GM19328 (cell line): ENCODE results near the gene PAGE1.
"Not testable (repeated sequence)": the region's sequence is repeated elsewhere in the genome, so short reads cannot be mapped to it uniquely, and the experiment has no call there.

Experiments used
- ATAC-seq: cut with Tn5 transposase; IDR thresholded peaks from one replicate; pipeline ENCODE4 v1.9.1; 2021; ENCODE audit warnings: mild to moderate bottlenecking, moderate library complexity; ENCODE audit not compliant: unreplicated experiment

The PAGE1 gene, protein sequence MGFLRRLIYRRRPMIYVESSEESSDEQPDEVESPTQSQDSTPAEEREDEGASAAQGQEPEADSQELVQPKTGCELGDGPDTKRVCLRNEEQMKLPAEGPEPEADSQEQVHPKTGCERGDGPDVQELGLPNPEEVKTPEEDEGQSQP

DNA sequence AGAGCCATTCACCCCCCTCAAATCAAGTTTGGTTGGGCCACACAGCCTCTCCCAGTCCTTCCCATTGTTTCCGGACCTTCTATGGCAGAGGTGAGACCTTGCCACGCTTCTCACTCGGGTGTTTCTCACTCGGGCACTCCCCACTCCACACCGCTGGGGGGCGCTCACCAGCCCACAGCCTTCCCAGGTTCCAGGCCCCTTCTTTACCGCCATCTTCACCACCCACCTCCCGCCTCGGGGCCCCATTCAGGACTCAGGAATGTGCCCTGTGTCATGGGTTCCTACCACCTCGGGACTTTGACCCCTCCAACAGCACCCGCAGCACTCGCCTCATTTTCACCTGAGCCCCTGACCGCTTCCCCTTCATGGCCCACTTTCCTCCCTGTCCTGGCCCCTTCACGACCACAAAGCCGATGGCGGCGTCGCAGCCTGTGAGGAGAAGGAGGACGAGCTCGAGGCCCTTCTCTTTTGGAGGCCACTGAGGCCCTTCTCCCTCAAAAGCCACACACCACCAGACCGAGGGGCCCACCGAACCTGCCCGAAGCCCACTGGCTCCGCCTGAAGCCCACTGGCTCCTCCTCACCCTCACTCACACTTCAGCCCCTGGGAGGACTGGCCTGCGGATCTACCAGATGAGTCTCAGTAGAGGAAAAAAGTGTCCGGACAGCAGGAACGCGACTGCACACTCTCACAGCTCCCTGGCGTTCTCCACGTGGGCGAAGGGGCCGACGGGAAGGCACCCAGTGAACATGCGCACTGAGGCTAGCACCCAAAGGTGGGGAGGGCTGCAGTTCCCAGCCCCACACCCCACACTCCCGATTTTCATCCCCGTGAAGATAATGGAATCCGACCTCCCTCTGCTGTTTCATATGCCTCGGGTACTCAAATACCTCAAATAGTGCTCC is at the start of gene PAGE1:
TSS of gene PAGE1 (minus strand) at position 709 of the 905 bp plus-strand sequence. CDS start 1,214 bp downstream, outside the sequence.
- no peak for ATAC-seq

DNA sequence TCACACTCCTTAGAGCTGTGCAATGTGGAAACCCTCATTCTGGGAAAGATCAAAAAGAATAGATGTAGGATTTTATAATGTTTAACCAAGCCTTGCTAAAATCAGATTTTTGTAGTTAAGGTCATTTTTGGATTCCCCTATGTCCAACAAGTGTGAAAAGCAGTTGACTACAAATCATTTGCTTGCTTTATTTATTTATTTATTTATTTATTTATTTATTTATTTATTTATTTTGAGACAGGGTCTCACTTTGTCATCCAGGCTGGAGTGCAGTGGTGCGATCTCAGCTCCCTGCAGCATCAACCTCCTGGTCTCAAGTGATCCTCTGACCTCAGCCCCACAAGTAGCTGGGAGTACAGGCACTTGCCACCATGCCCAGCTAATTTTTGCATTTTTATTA is 45.7 kb upstream of the PAGE1 start:
- not testable (repeated sequence) for ATAC-seq

DNA sequence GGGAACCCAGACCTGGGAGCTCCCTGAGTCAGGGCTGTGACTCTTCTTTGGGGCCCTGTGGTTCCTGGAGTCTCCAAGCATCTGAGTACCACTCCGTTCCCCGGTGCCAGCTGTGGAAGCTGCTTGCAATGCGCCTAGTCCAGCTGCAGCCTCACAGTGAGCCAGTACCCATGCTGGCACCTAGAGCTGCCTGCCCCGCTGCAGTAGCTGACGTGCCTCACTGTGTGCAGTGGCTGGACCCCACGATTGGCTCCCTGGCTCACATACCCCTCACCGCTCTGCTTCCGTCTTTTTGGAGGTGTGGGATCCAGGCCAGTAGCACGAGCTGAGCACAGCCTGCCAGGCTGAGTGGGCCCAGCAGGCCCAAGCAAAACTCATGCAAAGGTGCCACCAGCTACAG is 32.1 kb upstream of the PAGE1 start:
- no peak for ATAC-seq

DNA sequence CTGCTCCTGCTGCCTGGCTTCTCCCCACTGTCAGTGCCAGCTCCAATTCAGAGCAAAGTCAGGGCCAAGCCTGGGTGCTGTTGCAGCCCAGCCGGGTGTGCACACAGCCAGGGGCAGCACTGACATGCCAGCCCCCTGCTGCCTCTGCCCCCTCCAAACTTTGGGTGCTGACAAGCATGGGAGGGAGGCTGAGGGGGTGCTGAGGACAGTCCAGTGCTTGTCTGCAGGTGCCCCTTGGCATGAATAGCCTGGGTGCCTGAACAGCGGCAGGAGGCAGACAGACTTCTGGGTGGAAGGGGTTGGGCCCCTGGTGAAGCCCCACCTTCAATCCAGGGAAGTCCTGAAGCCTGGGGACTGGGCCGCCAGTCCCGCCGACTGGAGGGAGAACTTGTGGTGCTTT is 31.2 kb upstream of the PAGE1 start:
- ATAC-seq = no peak

DNA sequence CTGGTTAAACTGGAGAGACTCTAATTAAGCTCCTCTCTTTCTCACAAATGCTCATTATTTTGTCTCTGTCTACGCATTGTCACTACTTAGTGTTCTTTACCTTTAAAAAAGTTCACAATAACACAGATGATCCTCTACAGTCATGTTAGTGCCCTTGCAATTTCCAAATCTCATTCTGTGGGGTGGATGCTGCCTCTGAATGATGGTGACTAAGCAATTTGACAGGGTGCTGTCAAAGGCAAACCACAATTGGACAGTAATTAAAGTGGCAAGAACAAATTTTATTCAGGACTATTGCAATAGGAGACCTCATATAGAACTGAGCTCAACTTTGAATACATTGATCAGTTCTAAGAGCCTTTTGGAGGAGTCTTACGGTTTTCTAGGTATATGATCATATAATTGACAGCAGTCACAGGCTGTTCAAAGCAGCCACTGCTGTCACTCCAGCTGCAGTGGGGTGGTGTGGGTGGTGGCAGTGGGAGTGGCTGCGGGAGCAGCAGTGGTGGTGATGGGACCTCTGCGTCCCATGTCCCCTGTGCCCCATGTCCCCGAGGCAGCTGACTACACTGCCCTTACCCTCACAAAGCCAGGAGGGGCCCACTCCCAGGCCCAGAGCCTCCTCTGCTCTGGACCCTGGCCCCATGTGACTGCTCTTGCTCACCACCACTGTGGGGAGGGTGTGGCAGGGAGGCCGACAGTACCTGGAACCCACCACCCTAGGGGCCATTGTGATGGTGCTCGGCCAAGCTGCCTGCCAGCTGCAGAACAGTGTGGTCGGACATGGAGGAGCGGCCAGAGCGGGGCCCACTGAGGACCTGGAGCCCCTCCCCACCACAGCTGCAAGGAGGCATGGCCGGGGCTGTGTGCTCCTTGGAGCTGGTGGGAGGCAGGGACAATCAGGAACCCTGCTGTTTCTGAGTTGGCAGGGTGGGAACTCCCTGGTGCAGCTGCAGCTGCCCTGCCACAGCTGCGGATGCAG is 30.4 kb upstream of the PAGE1 start:
- ATAC-seq = no peak

DNA sequence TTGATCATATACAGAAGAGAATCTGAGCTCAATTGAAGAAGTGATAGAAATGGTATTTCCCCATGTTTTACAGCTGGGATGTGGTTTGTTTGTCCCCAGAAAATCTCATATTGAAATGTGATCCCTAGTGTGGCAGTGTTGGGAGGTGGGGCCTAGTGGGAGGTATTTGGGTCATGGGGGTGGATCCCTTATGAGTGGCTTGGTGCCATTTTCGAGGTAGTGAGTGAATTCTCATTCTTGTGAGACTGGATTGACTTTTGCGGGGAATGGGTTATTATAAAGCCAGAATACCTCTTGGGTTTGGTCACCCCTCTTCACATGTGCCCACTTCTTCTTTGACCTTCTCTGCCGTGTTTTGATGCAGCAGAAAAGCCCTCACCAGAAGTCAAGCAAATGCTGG is 29.6 kb upstream of the PAGE1 start:
- no peak for ATAC-seq

DNA sequence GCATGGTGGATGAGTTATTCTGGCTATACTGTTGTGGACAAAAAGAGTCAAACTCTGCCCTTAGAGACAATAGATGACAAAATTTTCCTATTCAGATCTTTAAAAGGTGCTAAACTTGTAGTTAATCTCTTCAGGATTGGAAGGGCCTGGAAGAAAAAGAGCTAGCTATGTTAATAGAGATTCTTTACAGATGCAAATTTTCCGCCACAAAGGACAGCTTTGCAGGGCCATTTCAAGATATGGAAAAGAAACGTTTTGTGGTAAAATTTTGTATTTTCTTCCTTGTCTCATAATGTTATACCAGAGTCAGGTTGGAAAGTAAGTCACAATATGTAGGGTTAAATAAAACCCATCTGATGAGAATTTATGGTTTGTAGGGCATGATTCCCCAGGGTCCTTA is 24.3 kb upstream of the PAGE1 start:
- not testable (repeated sequence) for ATAC-seq

DNA sequence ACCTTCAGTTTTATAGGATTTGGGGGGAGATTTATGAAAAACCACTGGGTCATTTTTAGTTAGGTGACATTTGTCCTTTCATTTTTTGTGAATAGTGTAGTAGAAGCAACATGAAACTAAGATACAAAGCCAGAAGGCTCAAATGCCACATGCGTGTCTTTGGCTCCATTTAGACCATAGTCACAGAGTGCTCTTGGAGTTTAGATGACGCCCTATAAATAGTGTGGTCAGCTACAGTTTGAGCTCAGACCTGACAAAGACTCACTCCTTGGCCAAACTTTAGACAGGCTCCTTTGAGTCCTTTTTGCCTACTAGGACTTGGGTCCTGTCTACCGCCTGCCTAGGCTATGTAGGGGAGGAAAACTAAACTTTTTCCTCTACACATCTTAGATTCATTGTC is 16.8 kb upstream of the PAGE1 start:
- ATAC-seq = no peak

DNA sequence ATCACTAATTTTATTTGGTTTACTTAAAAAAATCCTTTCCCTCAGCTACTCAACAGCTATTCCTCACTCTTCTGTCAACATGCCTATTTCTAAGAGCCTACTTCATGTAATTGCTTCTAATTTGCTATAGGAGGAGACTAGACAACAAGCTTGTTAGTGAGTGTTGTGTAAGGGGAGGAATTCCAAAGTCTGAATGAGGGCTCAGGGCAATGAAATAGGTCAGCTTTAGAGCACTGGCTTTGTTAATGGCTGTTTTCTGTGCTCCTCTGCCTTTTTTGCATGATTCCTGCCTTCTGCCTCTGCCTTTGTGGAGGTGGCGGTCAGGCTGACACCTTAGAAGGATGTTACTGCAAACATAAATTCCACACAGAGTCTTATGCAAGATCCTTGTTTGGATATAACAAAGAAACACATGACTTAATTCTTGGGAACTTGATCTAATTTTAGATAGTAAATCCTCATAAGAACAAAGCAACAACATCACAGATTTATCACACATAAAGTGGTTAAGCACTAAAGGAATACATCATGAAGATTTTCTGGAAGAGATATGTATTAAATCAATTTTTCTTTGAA is 15.0 kb upstream of the PAGE1 start:
- no peak for ATAC-seq

DNA sequence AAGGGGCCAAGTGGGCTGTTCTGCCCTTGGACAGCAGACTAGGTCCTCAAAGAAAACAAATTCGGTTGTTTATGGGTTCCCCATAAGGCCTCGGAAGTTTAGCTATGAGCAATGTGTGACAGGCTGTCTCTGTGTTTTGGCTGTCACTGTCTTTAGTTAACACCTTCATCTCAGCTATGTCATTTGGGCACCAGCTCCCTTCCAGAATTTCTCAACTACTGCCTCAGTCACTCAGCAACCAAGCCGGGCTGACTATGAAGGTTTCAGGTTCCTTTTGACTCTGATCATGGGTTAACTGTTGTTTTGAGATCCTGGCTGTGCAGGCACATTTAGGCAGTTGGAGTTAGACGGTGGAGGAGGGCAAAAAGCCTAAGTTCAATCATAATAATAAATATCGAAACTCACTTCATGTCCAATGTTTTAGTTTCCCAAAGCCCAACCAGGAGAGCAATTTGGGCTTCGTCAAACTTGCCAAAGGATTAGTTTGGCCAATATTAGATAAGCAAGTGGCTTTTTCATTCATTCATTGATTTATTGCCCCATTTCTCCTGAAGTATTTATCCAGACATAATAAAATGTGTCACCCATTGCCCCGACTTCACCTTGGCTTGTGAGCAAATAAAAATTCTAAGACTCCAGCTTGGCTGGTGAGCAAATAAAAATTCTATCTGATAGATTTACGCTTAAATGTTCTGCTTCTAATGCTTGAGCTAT is 9.1 kb upstream of the PAGE1 start:
- ATAC-seq = no peak

DNA sequence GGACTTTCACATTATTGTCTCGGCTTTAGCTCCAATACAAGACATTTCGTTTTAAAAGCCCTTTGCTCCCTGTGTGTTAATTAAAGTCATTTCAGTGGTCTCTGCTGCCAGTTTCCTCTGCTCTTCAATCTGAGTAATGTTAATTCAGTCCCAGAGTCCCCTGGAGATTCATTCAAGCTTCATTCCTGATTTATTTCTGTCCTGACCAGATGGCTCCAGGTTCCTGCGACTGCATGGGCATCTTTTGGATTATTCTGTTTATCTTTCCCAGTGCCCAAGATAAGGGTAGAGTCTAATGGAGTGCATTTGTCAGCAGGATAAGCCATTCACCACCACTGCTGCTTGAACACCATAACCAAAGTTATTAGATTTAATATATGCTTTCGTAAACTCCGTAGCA is 6.1 kb upstream of the PAGE1 start:
- no peak for ATAC-seq

DNA sequence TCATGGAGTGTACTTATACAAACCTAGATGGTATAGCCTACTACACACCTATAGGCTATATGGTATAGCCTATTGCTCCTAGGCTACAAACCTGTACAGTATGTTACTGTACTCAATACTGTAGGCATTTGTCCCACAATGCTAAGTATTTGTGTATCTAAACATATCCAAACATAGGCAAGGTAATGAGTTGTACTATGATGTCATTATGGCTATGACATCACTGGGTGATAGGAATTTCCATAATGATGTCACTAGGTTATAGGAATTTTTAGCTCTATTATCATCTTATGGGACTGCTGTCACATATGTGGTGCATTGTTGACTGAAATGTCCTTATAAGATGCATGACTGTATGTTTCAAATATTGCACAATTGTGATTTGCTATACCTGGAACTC is 5.5 kb upstream of the PAGE1 start:
- no peak for ATAC-seq

DNA sequence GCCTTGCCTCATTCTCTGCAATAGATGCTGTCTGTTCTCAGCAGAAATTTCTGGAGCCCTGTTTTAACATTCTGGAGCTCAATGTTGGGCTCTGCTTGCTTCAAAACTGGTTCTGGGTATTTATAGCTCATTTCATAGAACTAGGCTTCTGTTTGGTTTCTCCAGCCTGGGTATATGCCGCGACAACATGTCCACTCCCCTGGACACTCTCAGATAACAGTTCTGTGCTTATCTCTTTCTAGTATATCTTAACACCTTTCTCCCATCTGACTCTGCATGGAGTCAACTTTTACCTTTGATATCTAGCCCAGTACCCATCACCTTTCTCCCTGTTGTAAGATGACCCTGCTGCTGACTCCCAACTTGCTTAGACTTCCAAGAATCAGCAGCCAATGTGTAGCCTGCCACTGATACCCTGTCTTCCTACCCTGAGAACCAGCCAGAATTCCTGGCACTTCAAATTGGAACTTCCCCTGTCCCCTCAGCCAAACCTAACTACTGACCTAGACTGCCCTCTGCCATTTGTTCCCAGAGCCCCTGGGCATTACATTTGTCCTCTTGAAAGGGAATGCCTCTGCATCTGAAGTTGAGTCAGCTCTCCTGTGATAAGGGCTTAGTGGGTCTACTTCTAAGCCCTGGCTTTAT is 20.6 kb downstream of the PAGE1 start:
- no peak for ATAC-seq

DNA sequence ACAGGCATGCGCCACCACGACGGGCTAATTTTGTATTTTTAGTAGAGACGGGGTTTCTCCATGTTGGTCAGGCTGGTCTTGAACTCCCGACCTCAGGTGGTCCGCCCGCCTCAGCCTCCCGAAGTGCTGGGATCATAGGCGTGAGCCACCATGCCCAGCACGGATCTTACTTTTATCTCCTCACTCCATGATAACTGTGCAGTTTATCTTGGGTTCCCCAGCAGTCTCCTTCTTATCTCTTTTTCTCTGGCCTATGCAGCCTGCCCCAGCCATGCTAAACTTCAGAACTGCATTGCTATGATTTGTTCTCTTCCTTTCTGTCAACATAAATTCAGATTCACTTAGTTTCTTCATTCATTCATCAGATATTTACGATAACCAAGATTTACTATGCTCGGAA is 22.4 kb downstream of the PAGE1 start:
- no peak for ATAC-seq

DNA sequence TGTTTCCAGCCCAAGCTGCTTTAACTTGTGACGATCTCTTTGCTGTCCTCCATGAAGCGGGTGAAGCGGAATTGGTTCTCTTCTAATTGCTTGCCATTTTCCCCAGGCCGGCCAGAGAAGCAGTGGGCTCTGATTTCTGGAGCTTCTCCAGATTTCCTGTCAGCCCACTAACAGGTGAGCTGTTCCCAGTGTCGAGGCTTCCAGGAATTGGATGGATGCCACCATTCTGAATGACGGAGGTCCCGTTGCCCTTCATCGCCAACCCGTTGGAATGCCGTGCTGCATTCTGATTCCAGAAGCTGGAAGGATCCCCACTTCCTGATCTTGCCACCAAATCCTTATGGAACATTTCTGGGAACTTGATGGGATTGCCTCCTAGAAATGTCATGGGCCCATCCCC is 31.0 kb downstream of the PAGE1 start:
- ATAC-seq = no peak

DNA sequence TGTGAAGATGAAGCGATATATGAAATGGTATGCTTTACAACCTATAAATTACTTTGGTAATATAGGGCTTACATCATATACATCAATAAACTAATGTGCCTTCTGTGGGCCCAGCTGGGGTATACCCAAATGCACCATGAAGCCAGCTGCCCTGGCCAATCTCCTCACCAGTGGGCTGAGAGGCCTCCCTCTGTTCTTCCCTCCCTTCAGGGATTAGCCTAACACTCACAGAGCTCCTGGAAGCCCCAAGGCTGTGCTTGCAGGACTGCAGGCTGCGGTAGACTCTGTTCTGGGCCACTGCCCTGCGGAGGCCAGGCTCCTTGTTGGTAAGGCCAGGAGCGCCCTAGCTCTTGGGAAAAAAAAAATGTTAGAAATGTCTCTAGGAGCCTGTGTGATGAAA is 33.9 kb downstream of the PAGE1 start:
- no peak for ATAC-seq

DNA sequence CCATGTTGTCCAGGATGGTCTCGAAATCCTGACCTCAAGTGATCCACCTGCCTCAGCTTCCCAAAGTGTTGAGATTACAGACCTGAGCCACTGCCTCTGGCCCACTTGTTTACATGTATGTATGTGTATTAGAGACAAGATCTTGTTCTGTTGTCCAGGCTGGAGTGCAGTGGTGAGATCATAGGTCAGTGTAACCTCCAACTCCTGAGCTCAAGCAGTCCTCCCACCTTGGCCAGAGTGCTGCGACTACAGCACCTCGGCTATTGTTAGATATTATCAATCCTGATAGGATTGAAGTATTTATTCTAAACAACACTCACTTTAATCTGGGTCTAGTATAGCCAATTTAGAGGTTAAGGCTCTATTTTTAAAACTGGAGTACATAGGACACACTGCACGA is 36.0 kb downstream of the PAGE1 start:
- no peak for ATAC-seq

DNA sequence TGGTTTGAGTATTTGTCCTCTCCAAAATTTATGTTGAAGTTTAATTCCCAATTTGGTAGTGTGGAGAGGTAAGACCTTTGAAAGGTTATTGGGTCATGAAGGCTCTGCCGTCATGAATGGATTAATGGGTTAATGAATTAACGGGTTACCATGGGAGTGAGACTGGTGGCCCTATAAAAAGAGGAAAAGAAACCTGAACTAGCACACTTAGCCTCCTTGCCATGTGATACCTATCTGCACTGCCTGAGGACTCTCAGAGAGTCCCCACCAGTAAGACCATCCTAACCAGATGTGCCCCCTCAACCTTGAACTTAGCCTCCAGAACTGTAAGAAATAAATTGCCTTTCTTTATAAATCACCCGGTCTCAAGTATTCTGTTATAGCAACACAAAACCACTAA is 39.3 kb downstream of the PAGE1 start:
- ATAC-seq = no peak

DNA sequence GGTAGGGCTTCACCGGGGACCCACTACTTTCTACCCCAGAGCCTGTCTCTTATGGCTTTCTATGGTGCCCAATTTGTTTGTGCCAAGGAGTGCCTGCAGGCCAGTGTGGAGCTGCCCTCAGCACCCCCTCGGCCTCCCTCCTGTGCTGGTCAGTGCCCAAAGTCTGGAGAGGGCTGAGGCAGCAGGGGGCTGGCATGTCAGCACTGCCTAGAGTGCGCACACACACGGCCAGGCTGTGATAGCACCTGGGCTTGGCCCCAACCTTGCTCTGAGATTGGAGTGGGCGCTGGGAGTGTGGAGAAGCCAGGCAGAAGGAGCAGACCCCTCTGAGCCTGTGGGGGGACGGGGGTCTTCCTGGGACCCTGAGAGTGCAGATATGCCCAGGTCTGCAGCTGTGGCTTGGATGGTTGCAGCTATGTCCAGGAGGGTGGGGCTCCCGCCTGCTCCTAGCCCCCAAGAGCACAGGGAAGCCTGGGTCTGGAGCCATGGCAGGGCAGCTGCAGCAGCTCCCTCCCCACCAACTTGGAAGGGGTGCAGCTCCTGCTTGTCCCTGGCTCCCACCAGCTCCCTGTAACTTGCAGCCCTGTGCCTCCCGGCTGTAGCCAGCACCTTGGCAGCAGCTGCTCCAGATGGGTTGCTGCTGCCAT is 50.7 kb downstream of the PAGE1 start:
- ATAC-seq = no peak
